HL-60/S4 treated with phorbol 12-myristate 13-acetate at 8.2 ng/mL for 4 days and 3 days (cell line): ENCODE measurements around the gene HTN3.
"Not testable (repeated sequence)": the region's sequence is repeated elsewhere in the genome, so short reads cannot be mapped to it uniquely, and the experiment has no call there.

Experiments used
- in situ Hi-C: fragments of 300-500 bp; cut with MboI; formaldehyde crosslinking; loops from 2 replicates; pipeline ENCODE4 v1.15.0; 2022; ENCODE audit warnings: low sequenced_read_pairs

The HTN3 gene

DNA sequence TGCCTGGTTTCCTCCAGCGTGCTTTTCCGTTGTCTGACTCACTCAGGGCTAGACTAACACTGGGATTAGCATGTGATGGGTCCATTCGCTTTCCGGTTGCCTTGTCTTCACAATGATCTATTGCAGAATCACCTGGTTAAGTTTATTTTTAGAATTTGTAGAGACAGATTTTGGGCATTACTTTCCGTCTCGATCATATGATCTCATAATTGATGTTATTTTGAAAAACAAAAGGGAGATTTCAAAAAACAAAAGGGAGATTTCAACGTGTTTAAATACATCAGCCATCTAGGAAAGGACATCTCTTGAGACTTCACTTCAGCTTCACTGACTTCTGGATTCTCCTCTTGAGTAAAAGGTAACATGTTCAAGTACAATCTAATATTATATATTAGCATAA lies at the start of gene HTN3:
HTN3 (plus strand) TSS at position 301 of the 400 bp plus-strand sequence. CDS start 2,282 bp downstream, outside the sequence.
- in situ Hi-C loops: not testable (repeated sequence)

DNA sequence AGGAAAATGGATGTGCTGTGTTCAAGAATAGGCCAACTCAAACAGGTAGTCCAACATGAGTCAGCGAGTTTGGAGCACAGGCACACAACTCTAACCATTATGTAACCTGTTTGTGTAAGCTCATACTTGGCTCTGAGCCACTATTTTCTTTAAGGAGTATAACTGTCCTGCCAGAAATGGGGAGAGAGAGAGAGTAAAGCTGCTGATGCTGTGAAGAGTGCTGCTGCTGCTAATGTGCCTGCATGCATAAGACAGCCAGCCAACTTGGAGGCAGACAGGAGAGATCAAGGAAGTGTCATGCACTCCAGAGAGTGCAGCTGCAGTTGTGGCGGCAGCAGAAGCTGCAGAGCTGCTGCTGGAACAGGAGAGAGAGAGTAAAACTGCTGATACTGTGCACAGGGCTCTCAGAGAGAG lies 44.2 kb upstream of the HTN3 start:
- in situ Hi-C loops: no loop called here

DNA sequence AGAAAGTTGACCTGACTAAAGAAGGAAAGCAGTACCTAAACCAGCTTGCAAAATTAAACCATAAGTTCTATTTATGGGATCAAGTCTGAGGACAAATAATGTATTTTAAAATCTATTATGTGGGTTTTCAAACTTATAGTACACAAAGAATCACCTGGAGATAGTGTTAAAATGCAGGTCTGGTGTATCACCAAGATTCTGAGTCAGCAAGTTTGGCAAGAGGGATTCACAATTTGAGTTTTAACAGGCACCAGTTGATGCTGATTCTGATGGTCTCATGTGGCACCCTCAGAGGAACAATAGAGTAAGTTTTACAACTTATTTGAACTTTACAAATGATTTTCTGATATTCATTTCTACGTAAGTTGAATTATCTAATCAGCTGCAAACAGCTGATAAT lies 41.6 kb upstream of the HTN3 start:
- in situ Hi-C loops: no loop called here

DNA sequence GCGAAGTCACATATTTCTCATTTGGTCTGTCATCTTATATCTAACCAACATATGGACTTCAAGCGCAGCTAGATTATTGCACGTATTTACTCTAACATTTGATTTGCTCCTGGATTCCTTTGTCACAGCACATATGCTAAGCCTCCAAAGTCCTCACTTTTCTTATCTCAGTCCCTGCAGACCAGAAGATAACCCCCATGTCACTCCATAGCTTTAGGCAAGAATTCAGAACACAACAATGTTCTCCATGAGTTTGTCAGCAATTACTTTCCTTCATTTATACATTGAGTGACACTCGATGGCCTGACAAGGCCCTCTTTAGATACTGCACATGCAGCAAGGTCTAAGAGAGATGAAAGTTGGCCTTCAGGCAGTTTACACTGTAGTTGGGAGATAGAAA lies 37.2 kb upstream of the HTN3 start:
- in situ Hi-C loops: no loop called here

DNA sequence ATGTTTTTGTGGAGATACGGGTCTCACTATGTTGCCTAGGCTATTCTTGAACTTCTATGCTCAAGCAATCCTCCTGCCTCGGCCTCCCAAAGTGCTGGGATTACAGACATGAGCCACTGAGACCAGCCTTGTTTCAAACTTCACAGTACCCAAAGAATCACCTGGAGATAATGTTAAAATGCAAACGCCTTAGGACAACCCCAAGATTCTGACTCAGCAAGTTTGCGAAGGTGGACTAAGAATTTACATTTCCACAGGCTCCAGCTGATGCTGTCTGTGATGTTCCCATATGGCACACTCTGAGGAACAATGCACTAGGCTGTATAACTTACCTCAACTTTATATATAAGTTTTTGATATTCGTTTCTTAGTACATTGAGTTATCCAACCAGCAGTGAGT lies 33.5 kb upstream of the HTN3 start:
- in situ Hi-C loops: no loop called here

DNA sequence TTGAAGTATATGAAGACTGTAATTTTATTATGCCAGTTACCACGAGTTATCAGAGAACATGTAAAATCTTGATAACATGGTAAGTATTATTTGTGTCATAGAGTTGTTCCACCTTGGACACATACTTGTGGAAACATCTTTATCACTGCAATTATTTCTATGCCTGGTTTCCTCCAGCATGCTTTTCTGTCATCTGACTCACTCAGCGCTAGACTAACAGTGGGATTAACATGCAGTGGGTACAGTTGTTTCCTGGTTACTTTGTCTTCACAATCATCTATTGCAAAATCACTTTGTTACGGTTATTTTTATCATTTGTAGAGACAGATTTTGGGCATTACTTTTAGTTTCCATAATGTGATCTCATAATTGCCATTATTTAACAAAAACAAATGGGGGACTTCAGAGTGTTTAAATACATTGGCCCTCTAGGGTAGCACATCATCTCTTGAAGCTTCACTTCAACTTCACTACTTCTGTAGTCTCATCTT lies 32.7 kb upstream of the HTN3 start, which contains the start of gene STATH:
STATH (plus strand) TSS at position 441 of the 491 bp plus-strand sequence. CDS start 2,472 bp downstream, outside the sequence.
- in situ Hi-C loops: no loop called here

DNA sequence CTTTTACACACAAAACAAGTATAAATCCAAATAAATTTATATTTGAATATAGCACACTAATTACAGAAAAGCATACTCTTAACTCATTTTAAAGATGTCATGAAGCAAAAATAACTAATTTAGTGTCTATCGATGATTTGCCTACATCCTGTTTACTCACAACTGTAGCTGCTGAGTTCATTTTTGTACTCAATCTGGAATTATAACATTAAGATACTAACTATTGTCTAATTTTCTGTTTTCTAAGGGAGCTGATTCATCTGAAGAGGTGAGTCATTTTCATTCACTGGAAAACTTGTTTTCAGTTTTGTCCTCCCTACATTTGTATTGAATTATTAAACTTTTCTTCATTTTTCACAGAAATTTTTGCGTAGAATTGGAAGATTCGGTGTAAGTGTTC lies 28.8 kb upstream of the HTN3 start:
- in situ Hi-C loops: no loop called here

DNA sequence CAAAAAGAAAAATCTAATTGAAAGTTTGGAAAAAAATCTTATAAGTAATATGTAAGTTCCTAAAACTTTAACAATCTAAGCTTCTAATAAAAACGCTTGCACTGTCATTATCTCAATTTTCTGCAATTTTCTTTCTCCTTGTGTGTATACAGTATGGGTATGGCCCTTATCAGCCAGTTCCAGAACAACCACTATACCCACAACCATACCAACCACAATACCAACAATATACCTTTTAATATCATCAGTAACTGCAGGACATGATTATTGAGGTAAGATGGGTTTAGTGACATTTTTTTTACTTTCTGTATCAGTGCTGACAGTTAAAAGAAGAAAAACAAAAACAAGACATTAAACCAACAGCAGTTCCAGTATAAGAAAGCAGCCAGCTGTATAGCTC lies 27.5 kb upstream of the HTN3 start:
- in situ Hi-C loops: no loop called here

DNA sequence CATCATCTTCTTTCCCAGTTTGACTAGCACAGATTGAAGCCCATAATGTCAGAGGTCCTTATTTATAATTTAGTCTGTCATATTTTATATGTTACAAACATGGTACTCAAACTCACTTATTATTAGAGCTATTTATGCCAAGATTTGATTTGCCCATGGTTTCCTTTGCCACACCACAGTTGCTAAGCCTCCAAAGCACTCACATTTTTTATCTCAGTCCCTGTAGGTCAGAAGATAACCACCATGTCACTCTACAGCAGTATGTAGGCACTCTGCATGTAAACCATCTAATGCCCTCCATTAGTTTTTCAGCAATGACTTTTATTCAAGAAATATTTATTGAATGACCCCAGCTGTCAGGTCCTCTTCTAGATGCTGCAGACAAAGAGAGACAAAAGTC lies 25.8 kb upstream of the HTN3 start:
- in situ Hi-C loops: no loop called here

DNA sequence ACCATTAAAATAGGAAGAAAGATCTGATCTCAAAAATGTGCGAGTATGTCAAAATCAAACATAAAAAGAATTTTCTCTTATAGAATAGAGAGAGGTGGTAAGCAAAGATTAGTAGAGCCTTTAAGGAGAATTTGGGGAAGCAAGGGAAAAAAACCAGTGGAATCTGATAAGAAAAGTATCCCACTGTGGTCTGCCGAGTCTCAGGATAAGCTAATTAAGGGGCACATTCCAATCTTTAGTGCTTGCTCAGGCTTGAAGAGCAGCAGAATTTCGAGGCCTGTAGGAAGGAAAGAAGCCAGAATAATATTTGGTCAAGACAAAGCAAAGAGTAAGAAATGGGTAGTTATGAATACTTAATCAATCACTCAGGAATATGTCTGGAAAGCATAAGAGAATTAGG lies 19.5 kb upstream of the HTN3 start:
- in situ Hi-C loops: no loop called here

DNA sequence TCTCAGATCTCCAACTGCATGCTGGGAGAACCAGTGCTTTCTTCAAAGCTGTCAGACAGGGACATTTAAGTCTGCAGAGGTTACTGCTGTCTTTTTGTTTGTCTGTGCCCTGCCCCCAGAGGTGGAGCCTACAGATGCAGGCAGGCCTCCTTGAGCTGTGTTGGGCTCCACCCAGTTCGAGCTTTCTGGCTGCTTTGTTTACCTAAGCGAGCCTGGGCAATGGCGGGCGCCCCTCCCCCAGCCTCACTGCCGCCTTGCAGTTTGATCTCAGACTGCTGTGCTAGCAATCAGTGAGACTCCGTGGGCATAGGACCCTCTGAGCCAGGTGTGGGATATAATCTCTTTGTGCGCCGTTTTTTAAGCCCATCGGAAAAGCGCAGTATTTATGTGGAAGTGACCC lies 9.3 kb upstream of the HTN3 start:
- in situ Hi-C loops: not testable (repeated sequence)

DNA sequence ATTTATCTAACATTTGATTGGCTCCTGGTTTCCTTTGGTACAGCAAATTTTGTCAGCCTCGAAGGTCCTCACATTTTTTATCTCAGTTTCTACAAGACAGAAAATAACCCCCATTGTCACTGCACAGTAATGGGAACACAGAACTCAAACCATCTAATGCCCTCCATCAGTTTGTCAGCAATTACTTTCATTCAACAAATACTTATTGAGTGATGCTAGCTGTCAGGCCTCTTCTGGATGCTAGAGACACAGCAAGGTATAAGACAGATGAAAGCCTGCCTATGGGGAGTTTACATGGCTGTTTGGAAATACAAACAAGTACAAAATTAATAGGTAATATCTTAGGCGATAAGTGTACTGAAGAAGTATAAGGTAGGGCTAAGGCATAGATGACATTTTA lies 5.0 kb upstream of the HTN3 start:
- in situ Hi-C loops: no loop called here

DNA sequence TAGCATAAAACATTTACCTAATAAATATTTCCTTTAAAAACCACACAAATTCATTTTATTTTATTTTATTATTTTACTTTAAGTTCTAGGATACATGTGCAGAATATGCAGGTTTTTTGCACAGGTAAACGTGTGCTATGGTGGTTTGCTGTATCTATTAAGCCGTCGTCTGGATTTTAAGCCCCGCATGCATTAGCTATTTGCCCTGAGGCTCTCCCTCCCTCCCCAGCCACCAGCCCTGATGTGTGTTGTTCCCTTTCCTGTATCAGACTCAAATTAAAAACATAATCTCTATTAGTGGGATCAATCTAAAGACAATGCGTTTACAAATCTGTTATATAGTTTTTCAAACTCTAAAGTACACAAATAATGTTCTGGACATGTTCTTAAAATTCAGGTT lies 1.2 kb upstream of the HTN3 start:
- in situ Hi-C loops: no loop called here

DNA sequence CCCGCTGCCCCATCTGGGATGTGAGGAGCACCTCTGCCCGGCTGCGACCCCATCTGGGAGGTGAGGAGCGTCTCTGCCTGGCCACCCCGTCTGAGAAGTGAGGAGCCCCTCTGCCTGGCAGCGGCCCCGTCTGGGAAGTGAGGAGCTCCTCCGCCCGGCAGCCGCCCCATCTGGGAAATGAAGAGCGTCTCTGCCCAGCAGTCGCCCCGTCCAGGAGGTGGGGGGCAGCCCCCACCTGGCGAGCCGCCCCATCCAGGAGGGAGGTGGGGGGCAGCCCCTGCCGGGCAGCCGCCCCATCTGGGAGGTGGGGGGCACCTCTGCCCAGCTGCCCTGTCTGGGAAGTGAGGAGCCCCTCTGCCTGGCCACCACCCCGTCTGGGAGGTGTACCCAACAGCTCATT lies 9.3 kb downstream of the HTN3 start:
- in situ Hi-C loops: not testable (repeated sequence)

DNA sequence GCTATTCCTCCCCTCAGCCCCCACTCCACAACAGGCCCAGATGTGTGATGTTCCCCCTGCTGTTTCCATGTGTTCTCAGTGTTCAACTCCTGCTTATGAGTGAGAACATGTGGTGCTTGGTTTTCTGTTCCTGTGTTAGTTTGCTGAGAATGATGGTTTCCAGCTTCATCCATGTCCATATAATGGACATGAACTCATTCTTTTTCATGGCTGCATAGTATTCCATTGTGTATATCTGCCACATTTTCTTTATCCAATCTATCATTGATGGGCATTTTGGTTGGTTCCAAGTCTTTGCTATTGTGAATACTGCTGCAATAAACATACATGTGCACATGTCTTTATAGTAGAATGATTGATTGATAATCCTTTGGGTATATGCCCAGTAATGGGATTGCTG lies 11.7 kb downstream of the HTN3 start:
- in situ Hi-C loops: not testable (repeated sequence)

DNA sequence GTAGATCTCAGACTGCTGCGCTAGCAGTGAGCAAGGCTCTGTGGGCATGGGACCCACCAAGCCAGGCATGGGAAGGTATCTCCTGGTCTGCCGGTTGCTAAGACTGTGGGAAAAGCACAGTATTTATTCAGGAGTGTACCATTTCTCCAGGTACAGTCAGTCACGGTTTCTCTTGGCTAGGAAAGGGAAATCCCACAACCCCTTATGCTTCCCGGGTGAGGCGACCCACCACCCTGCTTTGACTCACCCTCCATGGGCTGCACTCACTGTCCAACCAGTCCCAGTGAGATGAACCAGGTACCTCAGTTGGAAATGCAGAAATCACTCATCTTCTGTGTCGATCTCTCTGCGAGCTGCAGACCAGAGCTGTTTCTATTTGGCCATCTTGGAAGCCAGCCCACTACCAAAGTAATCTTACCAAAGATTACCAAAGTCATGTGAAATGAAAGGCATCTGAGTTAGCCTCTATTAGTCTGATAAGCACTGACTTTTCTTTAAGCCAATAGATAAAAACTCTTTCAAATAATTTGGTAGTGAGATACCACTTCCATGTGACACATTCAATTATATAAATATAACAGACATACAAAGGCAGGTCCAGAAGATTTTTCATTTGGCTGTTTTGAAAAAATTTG lies 13.5 kb downstream of the HTN3 start:
- in situ Hi-C loops: no loop called here

DNA sequence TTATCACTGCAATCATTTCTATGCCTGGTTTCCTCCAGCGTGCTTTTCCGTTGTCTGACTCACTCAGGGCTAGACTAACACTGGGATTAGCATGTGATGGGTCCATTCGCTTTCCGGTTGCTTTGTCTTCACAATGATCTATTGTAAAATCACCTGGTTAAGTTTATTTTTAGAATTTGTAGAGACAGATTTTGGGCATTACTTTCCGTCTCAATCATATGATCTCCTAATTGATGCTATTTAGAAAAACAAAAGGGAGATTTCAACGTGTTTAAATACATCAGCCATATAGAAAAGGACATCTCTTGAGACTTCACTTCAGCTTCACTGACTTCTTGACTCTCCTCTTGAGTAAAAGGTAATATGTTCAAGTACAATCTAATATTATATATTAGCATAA lies 21.9 kb downstream of the HTN3 start, which contains the start of gene HTN1:
HTN1 (plus strand) TSS at position 301 of the 400 bp plus-strand sequence. CDS start 2,639 bp downstream, outside the sequence.
- in situ Hi-C loops: not testable (repeated sequence)

DNA sequence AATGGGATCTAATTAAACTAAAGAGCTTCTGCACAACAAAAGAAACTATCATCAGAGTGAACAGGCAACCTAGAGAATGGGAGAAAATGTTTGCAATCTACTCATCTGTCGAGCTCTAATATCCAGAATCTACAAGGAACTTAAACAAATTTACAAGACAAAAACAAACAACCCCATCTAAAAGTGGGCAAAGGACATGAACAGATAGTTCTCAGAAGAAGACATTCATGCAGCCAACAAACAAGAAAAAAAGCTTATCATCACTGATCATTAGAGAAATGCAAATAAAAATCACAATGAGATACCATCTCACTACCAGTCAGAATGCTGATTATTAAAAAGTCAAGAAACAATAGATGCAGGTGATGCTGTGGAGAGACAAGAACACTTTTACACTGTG lies 28.3 kb downstream of the HTN3 start:
- in situ Hi-C loops: not testable (repeated sequence)

DNA sequence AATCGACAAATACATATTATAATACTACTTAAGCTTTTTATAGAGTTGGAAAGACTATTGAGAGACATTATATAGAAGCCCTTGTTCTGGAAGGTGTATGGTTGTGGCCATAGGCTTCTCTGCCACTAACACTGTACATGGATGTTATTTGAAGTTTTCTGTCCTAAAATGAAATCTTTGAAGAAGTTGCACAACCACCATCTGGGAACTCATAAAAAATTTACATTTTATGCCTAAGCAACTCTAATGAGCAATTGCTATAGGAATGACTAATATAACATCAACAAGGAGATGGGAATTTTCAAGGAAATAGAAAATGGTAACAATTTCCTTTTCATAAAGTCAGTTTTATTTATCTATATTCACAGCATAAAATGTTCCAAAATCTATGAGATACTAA lies 29.4 kb downstream of the HTN3 start:
- in situ Hi-C loops: no loop called here

DNA sequence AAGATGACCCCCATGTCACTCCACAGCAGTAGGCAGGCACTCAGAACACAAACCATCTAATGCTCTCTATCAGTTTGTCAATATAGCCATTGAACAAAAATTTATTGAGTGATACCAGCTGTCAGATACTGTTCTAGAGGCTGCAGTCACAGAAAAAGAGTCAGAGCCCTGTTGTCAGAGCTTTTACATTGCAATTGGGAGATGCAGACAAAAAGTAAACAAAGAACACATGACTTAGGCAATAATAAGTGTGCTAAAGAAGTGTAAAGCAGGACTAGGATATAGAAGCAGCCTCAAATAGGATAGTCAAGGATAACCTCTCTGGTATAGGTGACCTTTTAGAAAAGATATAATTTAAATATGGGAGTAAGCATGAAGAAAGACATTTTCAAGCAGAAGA lies 30.9 kb downstream of the HTN3 start:
- in situ Hi-C loops: no loop called here

DNA sequence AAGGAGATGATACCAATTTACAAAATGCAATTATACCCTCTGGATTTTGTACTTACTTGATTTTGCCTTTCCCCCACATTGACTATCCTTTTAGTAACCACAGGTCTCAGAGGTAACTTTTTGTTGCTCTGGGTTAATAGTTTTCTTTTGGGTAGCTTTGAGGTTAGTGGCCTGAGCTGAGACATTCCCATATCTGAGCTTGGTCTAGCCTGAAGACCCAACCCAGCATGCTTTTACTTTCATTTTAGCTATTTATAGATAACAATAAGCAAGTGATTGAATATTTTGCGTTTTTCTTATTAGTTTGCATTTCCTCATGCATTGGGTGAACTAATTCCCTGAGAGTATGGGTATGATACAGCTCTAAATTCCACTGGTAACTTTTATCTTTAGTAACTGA lies 33.7 kb downstream of the HTN3 start:
- in situ Hi-C loops: no loop called here

DNA sequence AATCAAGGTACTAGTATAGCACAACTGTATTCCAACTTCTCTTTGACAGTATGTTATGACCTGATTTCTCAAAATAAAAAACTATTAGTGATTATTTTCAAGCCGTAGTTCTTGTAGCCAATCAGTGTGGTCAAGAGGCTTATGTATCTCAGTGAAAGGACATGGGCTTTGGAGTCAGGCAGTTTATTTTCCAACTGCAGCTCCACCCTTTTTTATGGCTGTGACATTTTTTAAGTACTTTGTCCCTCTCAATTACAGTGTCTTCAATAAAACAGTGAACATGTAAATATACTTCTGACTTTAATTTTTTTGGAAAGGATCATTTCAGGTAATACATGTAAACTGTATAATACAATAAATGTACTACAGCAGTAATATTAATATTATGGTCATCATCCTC lies 51.9 kb downstream of the HTN3 start:
- in situ Hi-C loops: no loop called here
